NCI-H187 (cell line): Measurements from ENCODE around the gene GALK1.
"Not testable (repeated sequence)": the region's sequence is repeated elsewhere in the genome, so short reads cannot be mapped to it uniquely, and the experiment has no call there.

ENCODE experiments used
- DNase-seq, 2 experiments: peaks; one replicate each; lab custom pipeline; 2025; lab: John Stamatoyannopoulos, UW

Gene GALK1

DNA sequence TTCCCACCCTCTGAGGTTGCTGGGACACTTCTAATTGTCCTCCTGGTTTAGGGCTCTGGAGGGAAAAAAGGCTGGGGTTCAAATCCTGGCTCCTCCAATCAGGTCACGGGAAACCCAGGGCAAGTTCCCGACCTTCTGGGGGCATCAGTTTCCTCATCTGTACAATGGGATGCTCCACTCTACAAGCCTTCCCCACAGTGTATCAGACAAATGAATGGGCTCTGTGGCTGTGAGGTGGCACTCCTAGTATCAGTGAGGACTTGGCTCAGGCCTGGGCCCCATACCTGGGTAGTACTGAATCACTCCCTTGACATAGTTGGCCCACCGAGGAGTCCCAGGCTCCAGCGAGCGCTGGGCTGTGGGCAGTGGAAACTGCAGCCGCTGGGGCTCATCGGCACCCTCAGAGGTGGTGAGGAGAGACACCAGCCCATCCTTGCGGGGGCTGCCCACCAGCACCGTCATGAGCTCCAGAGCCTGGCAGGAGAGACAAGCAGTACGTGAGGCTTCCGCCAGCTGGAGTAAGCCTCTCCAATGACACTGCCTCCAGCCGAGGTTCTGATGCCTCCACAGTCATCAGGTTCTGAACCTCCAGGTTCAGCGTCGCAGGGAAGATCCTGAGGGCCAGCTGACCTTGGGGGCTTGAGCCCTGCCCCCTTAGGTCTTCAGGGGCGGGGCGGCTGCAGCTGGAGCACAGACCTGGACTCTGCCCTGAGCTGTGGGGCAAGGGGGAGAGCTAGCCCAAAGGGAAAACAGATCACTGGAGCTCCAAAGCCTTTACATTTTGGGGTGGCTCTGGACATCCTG is 1.2 kb downstream of the GALK1 start:
- DNase-seq: no peak

GRCh38 chr17:75763269-75763607 is 1.8 kb downstream of the GALK1 start:
- no peak for DNase-seq

DNA sequence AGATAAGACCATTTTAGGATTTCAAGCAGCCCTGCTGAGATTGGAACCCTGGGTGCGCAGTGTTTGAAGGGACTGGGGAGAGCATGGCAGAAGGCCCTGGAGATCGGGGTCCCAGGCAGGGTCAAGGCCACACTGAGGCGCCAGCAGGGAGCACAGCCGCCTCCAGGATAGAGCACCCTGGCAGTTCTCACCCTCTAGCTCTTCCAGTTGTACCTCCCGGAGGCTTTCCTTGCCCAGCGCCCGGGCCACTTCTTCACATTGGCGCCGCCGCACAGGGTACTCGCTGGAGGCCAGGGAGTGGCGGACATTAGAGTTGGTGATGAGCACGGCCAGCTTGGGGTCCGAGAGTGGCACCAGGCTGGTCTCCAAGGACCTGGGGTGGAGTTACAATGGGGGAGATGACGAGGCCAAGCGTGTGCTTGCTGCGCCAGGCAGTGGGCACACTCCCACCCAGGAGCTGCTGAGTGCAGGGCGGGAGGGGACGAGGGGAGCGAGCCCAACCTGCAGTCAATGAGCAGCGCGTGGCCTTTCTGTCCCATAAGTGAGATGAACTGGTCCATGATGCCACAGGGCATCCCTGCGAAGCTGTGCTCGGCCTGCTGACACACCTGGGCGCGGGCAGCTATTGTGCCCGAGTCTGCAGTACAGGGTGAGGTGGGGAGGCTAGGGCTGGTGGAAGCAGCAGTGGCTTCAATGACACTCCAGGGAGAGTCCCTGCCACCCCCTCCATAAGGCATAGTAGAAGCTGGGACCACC is 2.3 kb downstream of the GALK1 start:
- DNase-seq: no peak

- not testable (repeated sequence) for DNase-seq
Measured at GRCh38 chr17:75759978-75760640, 4.9 kb downstream of the GALK1 start.

DNA sequence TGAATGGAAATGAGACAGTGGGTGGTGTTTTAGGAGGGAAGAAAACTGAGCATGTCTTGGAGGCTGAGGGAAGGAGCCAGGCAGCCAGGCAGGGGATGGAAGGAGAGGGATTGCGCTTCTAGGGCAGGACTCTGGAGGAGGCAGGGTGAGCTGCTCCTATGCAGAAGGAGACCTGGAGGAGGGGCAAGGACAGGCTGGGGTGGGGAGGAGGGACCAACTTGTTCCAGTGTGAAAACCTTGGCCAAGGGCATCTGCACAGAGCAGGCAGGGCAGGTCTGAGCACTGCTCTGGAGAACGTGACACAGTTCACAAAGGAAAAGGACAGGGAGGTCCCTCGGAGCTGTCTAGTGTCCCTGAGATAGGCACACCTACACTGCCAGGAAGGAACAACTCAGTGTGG is 5.5 kb downstream of the GALK1 start:
- no peak for DNase-seq

DNA sequence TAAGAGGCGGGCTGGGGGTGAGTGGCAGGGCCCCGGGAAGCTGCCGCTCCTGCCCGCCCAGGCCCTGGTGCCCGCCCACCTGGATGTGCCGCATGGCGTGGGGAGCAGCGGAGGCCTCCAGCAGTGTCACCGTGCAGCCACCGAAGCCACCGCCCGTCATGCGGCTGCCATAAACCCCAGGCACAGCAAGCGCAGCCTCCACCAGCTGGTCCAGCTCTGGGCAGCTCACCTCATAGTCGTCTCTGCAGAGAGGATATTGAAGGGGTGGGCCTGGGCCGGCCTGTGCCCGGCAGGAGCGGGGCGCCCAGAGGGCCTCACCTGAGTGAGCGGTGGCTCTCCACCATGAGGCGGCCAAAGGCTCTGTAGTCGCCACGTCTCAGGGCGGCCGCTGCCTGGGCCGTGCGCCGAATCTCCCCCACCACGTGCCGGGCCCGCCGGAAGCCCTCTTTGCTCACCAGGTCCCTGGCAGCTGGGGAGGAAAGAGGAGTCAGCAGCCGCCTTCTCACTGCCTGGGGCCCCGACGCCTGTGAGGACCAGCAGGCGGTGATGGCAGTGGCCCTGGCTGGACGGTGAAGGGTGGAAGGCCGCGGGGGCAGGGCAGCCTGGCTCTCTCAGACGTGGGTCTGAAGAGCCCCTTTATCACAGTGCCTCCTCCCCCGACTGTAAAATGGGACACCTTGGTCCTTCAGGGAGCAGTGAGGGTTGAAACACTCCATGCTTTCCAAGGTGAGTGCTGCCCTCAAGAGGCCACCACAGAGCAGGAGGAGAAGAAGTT is 6.7 kb downstream of the GALK1 start:
- no peak for DNase-seq

DNA sequence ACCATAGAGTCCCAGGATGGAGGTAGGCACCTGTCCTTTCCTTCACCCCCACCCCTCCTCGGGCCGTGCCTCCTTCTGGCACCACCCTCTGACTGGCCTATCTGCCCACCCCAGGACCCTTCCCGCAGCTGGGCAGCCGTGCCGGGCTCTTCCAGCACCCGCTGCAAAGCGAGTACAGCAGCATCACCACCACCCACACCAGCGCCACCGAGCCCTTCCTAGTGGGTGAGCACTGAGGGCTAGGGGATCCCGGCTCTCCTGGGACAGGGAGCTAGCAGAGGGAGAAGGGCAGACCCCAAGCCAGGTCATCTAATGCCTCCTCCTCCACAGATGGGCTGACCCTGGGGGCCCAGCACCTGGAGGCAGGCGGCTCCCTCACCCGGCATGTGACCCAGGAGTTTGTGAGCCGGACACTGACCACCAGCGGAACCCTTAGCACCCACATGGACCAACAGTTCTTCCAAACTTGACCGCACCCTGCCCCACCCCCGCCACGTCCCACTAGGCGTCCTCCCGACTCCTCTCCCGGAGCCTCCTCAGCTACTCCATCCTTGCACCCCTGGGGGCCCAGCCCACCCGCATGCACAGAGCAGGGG is 7.8 kb downstream of the GALK1 start:
- DNase-seq: no peak

DNA sequence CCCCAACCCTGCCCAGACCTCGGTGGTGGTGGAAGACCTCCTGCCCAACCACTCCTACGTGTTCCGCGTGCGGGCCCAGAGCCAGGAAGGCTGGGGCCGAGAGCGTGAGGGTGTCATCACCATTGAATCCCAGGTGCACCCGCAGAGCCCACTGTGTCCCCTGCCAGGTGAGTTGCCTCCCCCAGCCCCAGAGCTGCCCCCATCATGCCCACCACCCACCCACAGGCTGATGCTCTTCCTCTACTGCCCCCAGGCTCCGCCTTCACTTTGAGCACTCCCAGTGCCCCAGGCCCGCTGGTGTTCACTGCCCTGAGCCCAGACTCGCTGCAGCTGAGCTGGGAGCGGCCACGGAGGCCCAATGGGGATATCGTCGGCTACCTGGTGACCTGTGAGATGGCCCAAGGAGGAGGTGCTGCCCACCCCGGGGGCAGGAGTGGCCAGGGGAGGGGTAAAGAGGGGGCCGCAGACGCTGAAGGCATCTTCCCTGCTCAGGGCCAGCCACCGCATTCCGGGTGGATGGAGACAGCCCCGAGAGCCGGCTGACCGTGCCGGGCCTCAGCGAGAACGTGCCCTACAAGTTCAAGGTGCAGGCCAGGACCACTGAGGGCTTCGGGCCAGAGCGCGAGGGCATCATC is 8.4 kb downstream of the GALK1 start:
- DNase-seq: no peak

DNA sequence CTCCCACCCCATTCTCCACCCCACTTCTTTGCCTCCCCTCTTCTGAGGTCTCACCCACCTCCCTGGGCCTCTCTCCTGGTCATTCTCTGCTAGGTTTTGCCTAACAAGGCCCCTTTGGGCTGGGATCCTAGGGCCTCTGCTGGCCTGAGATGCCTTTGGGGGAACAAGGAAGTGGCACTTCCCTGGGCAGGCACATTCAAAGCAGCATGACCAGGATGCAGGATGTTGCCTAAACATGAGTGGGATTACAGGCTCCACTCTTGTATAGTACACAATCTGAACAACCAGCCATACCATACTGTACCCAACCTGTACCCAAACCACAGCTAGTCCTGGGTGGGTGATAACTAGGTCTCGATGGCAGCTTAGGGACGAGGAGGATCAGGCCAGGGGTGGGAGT is 9.0 kb downstream of the GALK1 start:
- no peak for DNase-seq

GRCh38 chr17:75755205-75755901 is 9.6 kb downstream of the GALK1 start:
- DNase-seq: no peak

DNA sequence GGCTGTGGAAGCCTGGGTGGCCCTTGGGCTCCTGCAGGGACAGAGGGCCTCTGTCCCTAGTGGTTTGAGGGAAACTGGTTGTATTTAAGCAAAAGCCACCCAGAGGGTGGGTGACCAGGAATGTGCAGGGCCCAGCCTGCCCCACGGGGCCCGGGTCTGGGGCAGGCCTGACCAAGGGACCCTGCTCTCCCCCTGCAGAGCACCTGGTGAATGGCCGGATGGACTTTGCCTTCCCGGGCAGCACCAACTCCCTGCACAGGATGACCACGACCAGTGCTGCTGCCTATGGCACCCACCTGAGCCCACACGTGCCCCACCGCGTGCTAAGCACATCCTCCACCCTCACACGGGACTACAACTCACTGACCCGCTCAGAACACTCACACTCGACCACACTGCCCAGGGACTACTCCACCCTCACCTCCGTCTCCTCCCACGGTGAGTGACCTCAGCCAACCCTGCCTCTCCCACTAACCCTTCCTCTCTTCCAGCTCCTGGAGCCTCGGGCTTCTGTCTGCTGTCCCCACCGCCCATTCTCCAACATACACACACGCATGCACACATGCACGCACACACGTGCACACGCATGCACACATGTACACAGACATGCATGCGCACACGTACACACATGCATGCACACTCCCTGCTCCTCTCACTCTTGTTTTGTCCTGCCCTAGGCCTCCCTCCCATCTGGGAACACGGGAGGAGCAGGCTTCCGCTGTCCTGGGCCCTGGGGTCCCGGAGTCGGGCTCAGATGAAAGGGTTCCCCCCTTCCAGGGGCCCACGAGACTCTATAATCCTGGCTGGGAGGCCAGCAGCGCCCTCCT is 10.4 kb downstream of the GALK1 start:
- no peak for DNase-seq

GRCh38 chr17:75753514-75754377 is 11.2 kb downstream of the GALK1 start:
- DNase-seq: no peak

DNA sequence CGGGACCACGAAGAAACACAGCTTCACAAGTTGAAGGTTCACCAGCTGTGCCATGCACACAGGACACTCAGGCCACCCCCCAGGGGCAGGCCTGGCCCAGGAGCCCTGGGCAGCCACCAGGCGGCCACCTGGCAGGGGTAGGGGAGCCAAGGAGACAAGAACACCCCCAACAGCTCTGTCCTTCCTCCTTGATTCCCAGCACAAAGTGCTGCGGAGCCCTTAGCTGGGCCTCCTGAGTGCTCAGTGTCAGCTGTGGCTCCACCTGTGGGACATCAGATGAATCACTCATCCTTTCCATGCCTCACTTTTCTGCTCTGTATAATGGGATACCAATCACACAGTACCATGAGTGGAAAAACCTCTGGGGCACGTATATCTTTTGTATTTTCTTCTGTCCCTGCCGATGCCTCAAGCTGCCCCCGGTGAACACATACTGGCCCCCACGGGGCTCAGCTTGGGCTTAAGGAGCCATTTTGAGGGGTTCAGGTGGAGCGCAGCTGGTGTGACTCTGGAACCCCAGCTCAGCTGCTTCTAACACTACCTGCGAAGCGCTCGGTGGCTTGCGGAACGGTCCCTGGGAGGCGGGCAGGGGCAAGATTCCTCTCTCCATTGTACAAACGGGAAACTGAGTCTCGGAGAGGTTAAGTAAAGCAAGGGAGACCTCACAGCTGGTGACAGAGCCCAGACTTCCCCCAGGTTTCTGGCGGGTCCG is 12.0 kb downstream of the GALK1 start:
- no peak for DNase-seq

- no peak for DNase-seq
Measured at GRCh38 chr17:75752405-75752709, 12.6 kb downstream of the GALK1 start.

DNA sequence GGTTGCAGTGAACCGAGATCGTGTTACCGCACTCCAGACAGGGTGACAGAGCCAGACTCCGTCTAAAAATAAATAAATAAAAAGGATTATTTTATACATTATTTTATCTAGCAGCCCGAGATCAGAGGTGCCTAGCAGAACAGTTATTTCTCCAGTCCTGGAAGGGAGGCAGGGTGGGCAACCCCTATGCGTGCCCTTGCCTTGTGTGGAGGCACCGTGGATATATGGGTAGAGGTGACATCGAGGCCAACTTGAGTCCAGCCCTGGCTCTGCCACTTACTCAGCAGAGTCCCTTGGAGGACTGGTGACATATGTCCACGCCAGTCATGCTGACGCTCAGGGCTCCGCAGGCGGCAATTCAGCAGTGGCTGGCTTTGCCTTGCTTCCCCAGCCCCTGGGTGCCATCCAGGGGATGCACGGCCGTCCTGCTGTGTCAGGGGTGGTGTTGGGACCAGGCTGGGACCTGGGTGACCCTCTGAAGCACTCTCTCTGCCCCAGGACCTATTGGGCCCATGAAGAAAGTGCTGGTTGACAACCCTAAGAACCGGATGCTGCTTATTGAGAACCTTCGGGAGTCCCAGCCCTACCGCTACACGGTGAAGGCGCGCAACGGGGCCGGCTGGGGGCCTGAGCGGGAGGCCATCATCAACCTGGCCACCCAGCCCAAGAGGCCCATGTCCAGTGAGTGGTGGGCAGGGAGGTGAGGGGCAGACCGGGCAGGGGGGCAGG is 13.2 kb downstream of the GALK1 start:
- DNase-seq: no peak

DNA sequence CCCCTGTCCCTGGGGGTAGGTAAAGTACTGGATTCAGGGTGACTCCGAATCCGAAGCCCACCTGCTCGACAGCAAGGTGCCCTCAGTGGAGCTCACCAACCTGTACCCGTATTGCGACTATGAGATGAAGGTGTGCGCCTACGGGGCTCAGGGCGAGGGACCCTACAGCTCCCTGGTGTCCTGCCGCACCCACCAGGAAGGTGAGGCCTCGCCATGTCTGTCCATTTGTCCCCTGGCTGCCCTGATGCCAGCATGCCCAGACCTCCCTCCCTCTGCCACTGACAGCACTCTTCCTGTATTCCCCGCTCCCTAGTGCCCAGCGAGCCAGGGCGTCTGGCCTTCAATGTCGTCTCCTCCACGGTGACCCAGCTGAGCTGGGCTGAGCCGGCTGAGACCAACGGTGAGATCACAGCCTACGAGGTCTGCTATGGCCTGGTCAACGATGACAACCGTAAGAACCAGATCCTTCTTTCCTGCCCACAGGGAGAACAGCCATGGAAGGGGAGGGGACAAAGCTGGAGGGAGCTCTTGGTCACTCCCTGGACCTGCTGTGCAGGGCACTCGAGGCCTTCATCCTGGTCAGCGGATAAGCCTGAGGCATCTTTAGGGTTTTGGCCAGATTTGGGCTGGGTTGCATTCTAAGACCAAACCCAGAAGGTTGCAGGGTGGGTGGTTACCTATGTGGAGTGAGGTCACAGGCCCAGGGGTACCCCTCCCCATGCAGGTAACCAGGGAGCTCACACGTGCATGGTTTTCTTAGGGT is 14.2 kb downstream of the GALK1 start:
- DNase-seq: no peak
